Neural cell (in vitro differentiated cells): Measurements from ENCODE around the gene FETUB. TPM values are rescaled to one million over a fixed set of nuclear protein-coding genes. Genes with fewer than 3 reads are reported as not detected.

Source experiments
- H2AFZ ChIP-seq: fragments of 200-600, 300-800 bp; sonication (generic), shearing (Covaris generic); 2 replicates; pipeline ENCODE4 v1.6.0; 2014; ENCODE audit warnings: low read depth, mild to moderate bottlenecking, antibody characterized with exemption, low read length, moderate library complexity
- H3F3A ChIP-seq: fragments of 200-600 bp; shearing (Covaris generic); 2 replicates; pipeline ENCODE4 v1.6.1; 2016; ENCODE audit warnings: mild to moderate bottlenecking, moderate library complexity, mixed read lengths, antibody characterized with exemption, low read length; ENCODE audit not compliant: insufficient read depth, poor library complexity, severe bottlenecking
- H3K27ac ChIP-seq: fragments of 200-600, 300-800 bp; sonication (generic), shearing (Covaris generic); 2 replicates; pipeline ENCODE4 v1.5.1; 2014; ENCODE audit warnings: mild to moderate bottlenecking, low read length, moderate library complexity
- H3K27me3 ChIP-seq: fragments of 300-800, 200-600 bp; sonication (generic), shearing (Covaris generic); 2 replicates; pipeline ENCODE4 v1.6.0; 2014; ENCODE audit warnings: mild to moderate bottlenecking, low read depth, low read length, moderate library complexity; ENCODE audit not compliant: insufficient read depth
- H3K36me3 ChIP-seq: fragments of 300-800, 200-600 bp; sonication (generic), shearing (Covaris generic); 2 replicates; pipeline ENCODE4 v1.5.1; 2014; ENCODE audit warnings: mild to moderate bottlenecking, antibody characterized with exemption, low read length, moderate library complexity; ENCODE audit not compliant: insufficient read depth
- H3K4me2 ChIP-seq: fragments of 300-800, 200-600 bp; sonication (generic), shearing (Covaris generic); 2 replicates; pipeline ENCODE4 v1.6.0; 2014; ENCODE audit warnings: mild to moderate bottlenecking, low read length
- H3K4me3 ChIP-seq: fragments of 300-800, 200-600 bp; sonication (generic), shearing (Covaris generic); 2 replicates; pipeline ENCODE4 v1.5.1; 2014; ENCODE audit warnings: mild to moderate bottlenecking, low read length, moderate library complexity
- H3K79me2 ChIP-seq: fragments of 200-600 bp; shearing (Covaris generic); replicated peaks from 2 replicates; pipeline ENCODE4 v1.6.0; 2014; ENCODE audit warnings: mild to moderate bottlenecking, low read length, moderate library complexity; ENCODE audit not compliant: insufficient read depth
- H3K9ac ChIP-seq: fragments of 300-800, 200-600 bp; sonication (generic), shearing (Covaris generic); 2 replicates; pipeline ENCODE4 v1.6.1; 2016; ENCODE audit warnings: mild to moderate bottlenecking, low read length, mixed read lengths
- H3K9me2 ChIP-seq: fragments of 200-600 bp; shearing (Covaris generic); 2 replicates; pipeline ENCODE4 v1.6.1; 2016; ENCODE audit warnings: mild to moderate bottlenecking, low read length, mixed read lengths; ENCODE audit not compliant: insufficient read depth
- H3K9me3 ChIP-seq: fragments of 200-600, 300-800 bp; sonication (generic), shearing (Covaris generic); 2 replicates; pipeline ENCODE4 v1.6.1; 2016; ENCODE audit warnings: mild to moderate bottlenecking, mixed run types, low read length, moderate library complexity, mixed read lengths
- H4K20me1 ChIP-seq: fragments of 200-600 bp; shearing (Covaris generic); 2 replicates; pipeline ENCODE4 v1.6.1; 2016; ENCODE audit warnings: mild to moderate bottlenecking, mixed run types; ENCODE audit not compliant: insufficient read depth
- EP300 ChIP-seq: fragments of 450-650 bp; conservative IDR thresholded peaks from 2 replicates; pipeline ENCODE4 v1.6.1; 2014; ENCODE audit warnings: antibody characterized with exemption, mild to moderate bottlenecking, moderate library complexity; ENCODE audit not compliant: poor library complexity, severe bottlenecking
- EZH2 ChIP-seq: fragments of 200-600, 300-800 bp; shearing (Covaris generic), sonication (generic); IDR thresholded peaks from 2 replicates; pipeline ENCODE4 v1.6.1; 2014; ENCODE audit warnings: antibody characterized with exemption, low read length, borderline replicate concordance, mild to moderate bottlenecking; ENCODE audit not compliant: insufficient read depth, poor library complexity, severe bottlenecking
- MXI1 ChIP-seq: fragments of 450-650 bp; conservative IDR thresholded peaks from 2 replicates; pipeline ENCODE4 v1.6.1; 2014; ENCODE audit warnings: antibody characterized with exemption, mild to moderate bottlenecking; ENCODE audit not compliant: poor library complexity, severe bottlenecking
- POLR2AphosphoS5 ChIP-seq: IDR thresholded peaks from 2 replicates; pipeline ENCODE4 v1.6.1; 2012
- RAD21 ChIP-seq: fragments of 450-650 bp; conservative IDR thresholded peaks from 2 replicates; pipeline ENCODE4 v1.6.1; 2014; ENCODE audit warnings: antibody characterized with exemption, mild to moderate bottlenecking, moderate library complexity
- SMC3 ChIP-seq: fragments of 450-650 bp; conservative IDR thresholded peaks from 2 replicates; pipeline ENCODE4 v1.6.1; 2014; ENCODE audit warnings: antibody characterized with exemption, mild to moderate bottlenecking, moderate library complexity; ENCODE audit not compliant: poor library complexity
- TAF1 ChIP-seq: IDR thresholded peaks from 2 replicates; pipeline ENCODE4 v1.6.1; 2012; ENCODE audit warnings: low read depth
- polyA plus RNA-seq: library from polyadenylated mRNA; depleted of rRNA; stranded (reverse); fragments of >200 nt; gene quantifications from 2 replicates; pipeline ENCODE4 v1.2.3, GENCODE V29; 2014
- TF ChIP-seq, protein P1 (sequence below): IDR thresholded peaks from 2 replicates; pipeline ENCODE4 v1.6.1; 2012; ENCODE audit warnings: borderline replicate concordance
- TF ChIP-seq, protein P2 (sequence below): fragments of 450-650 bp; IDR thresholded peaks from 2 replicates; pipeline ENCODE4 v1.5.1; 2014; ENCODE audit warnings: antibody characterized with exemption, mild to moderate bottlenecking, moderate library complexity; ENCODE audit not compliant: poor library complexity, severe bottlenecking

The FETUB gene
- polyA plus RNA-seq, 1 donor from 2014 or later = not detected

DNA sequence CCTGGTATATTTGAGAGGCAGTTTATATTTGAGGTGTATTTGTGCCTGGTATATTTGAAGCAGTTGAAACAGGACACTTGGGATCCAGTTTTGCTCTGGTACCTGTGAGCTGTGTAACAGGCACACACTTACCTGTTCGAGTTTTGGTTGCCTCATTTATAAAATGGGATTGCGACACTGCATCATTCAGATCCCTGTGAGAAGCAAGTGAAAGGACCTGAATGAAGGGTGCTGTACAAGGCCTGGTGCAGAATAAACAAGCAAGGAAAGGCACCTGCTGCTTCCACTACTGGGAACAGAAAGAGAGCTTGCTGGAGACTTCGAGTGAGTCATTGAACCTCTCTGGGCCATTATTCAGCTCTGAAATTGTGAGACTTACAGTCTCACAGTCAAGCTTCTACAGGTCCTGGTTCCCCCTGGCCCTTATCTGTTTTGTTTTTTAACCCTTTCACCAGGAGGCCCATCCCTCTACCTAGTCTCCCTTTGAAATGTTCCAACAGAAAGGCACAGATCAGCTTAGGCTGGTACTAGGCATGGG lies 11.5 kb downstream of the FETUB start:
- Histone ChIP-seq H3F3A (no peaks in the 10 kb centered on the region), H3K4me2 (no peak overlapping the region), H3K27me3 (no peaks in the 10 kb centered on the region), H3K9me3 (no peaks in the 10 kb centered on the region), H3K9ac (no peak overlapping the region), H4K20me1 (no peaks in the 10 kb centered on the region), H2AFZ (no peak overlapping the region), H3K4me3 (no peak overlapping the region), H3K79me2 (no peaks in the 10 kb centered on the region), H3K27ac (no peak overlapping the region), H3K36me3 (no peaks in the 10 kb centered on the region), H3K9me2 (no peaks in the 10 kb centered on the region)
- TF ChIP-seq, protein P1, sequence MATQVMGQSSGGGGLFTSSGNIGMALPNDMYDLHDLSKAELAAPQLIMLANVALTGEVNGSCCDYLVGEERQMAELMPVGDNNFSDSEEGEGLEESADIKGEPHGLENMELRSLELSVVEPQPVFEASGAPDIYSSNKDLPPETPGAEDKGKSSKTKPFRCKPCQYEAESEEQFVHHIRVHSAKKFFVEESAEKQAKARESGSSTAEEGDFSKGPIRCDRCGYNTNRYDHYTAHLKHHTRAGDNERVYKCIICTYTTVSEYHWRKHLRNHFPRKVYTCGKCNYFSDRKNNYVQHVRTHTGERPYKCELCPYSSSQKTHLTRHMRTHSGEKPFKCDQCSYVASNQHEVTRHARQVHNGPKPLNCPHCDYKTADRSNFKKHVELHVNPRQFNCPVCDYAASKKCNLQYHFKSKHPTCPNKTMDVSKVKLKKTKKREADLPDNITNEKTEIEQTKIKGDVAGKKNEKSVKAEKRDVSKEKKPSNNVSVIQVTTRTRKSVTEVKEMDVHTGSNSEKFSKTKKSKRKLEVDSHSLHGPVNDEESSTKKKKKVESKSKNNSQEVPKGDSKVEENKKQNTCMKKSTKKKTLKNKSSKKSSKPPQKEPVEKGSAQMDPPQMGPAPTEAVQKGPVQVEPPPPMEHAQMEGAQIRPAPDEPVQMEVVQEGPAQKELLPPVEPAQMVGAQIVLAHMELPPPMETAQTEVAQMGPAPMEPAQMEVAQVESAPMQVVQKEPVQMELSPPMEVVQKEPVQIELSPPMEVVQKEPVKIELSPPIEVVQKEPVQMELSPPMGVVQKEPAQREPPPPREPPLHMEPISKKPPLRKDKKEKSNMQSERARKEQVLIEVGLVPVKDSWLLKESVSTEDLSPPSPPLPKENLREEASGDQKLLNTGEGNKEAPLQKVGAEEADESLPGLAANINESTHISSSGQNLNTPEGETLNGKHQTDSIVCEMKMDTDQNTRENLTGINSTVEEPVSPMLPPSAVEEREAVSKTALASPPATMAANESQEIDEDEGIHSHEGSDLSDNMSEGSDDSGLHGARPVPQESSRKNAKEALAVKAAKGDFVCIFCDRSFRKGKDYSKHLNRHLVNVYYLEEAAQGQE = no peak
- TF ChIP-seq POLR2AphosphoS5 (no peak), MXI1 (no peak), RAD21 (no peak), EZH2 (no peak)

DNA sequence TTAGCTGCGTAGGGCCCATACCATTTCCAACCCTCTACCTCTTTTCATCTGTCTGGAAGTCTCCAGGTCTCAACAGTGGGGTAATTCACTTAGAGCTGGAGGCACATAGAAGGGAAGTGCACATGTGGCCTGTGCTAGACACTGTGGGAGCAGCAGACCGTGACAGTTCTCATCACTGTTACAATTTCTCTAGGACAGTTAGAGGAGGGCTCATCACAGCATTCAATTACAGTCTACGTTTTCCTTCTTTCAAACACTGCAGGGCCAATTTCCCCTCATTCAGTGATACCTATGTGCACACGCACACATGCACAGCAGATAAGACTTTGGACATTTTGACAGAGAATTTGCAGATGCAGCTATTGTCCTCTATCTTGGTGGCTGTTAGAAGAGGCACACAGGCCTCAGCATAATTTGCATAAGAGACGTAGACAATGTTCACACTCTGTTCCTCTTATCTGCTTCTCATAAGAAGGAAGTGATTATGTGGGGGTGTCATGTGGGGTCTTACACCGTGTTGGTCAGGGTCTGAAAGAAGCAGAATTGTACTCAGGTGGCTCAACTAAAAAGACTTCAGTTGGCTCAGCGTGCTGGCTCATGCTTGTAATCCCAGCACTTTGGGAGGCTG lies 13.0 kb downstream of the FETUB start:
- no peaks in the 10 kb centered on the region for H3K79me2 ChIP-seq
- no peak overlapping the region for H3K4me2 ChIP-seq
- H4K20me1 ChIP-seq = no peaks in the 10 kb centered on the region
- H3K36me3 ChIP-seq = no peaks in the 10 kb centered on the region
- H3K4me3 ChIP-seq = no peak overlapping the region
- TF ChIP-seq SMC3 (no peak), EP300 (peak; percentile 52), POLR2AphosphoS5 (peak; percentile 67), TAF1 (no peak), RAD21 (no peak), MXI1 (no peak), EZH2 (no peak)
- TF ChIP-seq, protein P2, sequence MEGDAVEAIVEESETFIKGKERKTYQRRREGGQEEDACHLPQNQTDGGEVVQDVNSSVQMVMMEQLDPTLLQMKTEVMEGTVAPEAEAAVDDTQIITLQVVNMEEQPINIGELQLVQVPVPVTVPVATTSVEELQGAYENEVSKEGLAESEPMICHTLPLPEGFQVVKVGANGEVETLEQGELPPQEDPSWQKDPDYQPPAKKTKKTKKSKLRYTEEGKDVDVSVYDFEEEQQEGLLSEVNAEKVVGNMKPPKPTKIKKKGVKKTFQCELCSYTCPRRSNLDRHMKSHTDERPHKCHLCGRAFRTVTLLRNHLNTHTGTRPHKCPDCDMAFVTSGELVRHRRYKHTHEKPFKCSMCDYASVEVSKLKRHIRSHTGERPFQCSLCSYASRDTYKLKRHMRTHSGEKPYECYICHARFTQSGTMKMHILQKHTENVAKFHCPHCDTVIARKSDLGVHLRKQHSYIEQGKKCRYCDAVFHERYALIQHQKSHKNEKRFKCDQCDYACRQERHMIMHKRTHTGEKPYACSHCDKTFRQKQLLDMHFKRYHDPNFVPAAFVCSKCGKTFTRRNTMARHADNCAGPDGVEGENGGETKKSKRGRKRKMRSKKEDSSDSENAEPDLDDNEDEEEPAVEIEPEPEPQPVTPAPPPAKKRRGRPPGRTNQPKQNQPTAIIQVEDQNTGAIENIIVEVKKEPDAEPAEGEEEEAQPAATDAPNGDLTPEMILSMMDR = no peak
- TF ChIP-seq, protein P1 = no peak
- no peak overlapping the region for H3K9ac ChIP-seq
- H2AFZ ChIP-seq = no peak overlapping the region
- no peaks in the 10 kb centered on the region for H3K9me2 ChIP-seq
- H3K27ac ChIP-seq = peak overlapping the region; percentile 49
- H3K9me3 ChIP-seq = no peaks in the 10 kb centered on the region
- no peaks in the 10 kb centered on the region for H3K27me3 ChIP-seq
- no peaks in the 10 kb centered on the region for H3F3A ChIP-seq
